Neural progenitor cell (in vitro differentiated cells): ENCODE measurements around the gene RASA2. TPM values are rescaled to one million over a fixed set of nuclear protein-coding genes. Genes with fewer than 3 reads are reported as not detected.

Experiments
- DNase-seq: peaks from one replicate; pipeline ENCODE4 v3.0.0-alpha.2; 2016; ENCODE audit warnings: low spot score
- H2AFZ ChIP-seq: fragments of 200-600 bp; sonication (generic); replicated peaks from 2 replicates; pipeline ENCODE4 v1.6.1; 2016; ENCODE audit warnings: antibody characterized with exemption
- H3F3A ChIP-seq: fragments of 200-600 bp; sonication (generic); 2 replicates; pipeline ENCODE4 v1.6.1; 2016; ENCODE audit warnings: antibody characterized with exemption, low read depth
- H3K27ac ChIP-seq: fragments of 200-600 bp; sonication (generic); 2 replicates; pipeline ENCODE4 v1.5.1; 2016; ENCODE audit warnings: mild to moderate bottlenecking
- H3K27me3 ChIP-seq: fragments of 200-600 bp; sonication (generic); 2 replicates; pipeline ENCODE4 v1.6.1; 2016; ENCODE audit warnings: mild to moderate bottlenecking, moderate library complexity
- H3K36me3 ChIP-seq: fragments of 200-600 bp; sonication (generic); 2 replicates; pipeline ENCODE4 v1.5.1; 2016
- H3K4me1 ChIP-seq: fragments of 200-600 bp; sonication (generic); 2 replicates; pipeline ENCODE4 v1.6.1; 2016; ENCODE audit warnings: mixed run types
- H3K4me2 ChIP-seq: fragments of 200-600 bp; sonication (generic); 2 replicates; pipeline ENCODE4 v1.6.1; 2016
- H3K4me3 ChIP-seq: fragments of 200-600 bp; sonication (generic); 2 replicates; pipeline ENCODE4 v1.5.1; 2016
- H3K79me2 ChIP-seq: fragments of 200-600 bp; sonication (generic); 2 replicates; pipeline ENCODE4 v1.6.1; 2016; ENCODE audit warnings: low read depth
- H3K9ac ChIP-seq: fragments of 200-600 bp; sonication (generic); 2 replicates; pipeline ENCODE4 v1.6.1; 2016
- H3K9me3 ChIP-seq: fragments of 200-600 bp; sonication (generic); 2 replicates; pipeline ENCODE4 v1.5.1; 2016; ENCODE audit warnings: low read depth
- H4K20me1 ChIP-seq: fragments of 200-600 bp; sonication (generic); 2 replicates; pipeline ENCODE4 v1.6.1; 2016; ENCODE audit warnings: low read depth
- H3K27ac Mint-ChIP-seq: 3 replicates; pipeline ENCODE4 v1.8.0; 2021; ENCODE audit warnings: mixed read lengths
- H3K27me3 Mint-ChIP-seq: 2 replicates; pipeline ENCODE4 v1.8.0; 2022; ENCODE audit warnings: low read depth, mild to moderate bottlenecking, inconsistent platforms, moderate library complexity, mixed read lengths; ENCODE audit not compliant: insufficient read depth
- H3K36me3 Mint-ChIP-seq: 3 replicates; pipeline ENCODE4 v1.8.0; 2021; ENCODE audit warnings: mixed read lengths
- H3K4me1 Mint-ChIP-seq: 3 replicates; pipeline ENCODE4 v1.8.0; 2021; ENCODE audit warnings: mixed read lengths
- H3K4me3 Mint-ChIP-seq: 3 replicates; pipeline ENCODE4 v1.8.0; 2021; ENCODE audit warnings: mild to moderate bottlenecking, moderate library complexity, mixed read lengths
- H3K9me3 Mint-ChIP-seq: 3 replicates; pipeline ENCODE4 v1.8.0; 2020; ENCODE audit warnings: mixed read lengths
- CTCF ChIP-seq: fragments of 200-600 bp; sonication (generic); IDR thresholded peaks from 2 replicates; pipeline ENCODE4 v1.5.1; 2017; ENCODE audit warnings: antibody characterized with exemption, mild to moderate bottlenecking
- EZH2 ChIP-seq: fragments of 200-600 bp; sonication (generic); IDR thresholded peaks from 2 replicates; pipeline ENCODE4 v1.6.1; 2017; ENCODE audit warnings: antibody characterized with exemption, mild to moderate bottlenecking, moderate library complexity
- EZH2phosphoT487 ChIP-seq: fragments of 200-600 bp; sonication (generic); IDR thresholded peaks from 2 replicates; pipeline ENCODE4 v1.6.1; 2017; ENCODE audit warnings: antibody characterized with exemption
- total RNA-seq: library from RNA; depleted of rRNA; stranded (reverse); fragments of >200 nt; gene quantifications from 2 replicates; pipeline ENCODE4 v1.2.3, GENCODE V29; 2015; ENCODE audit warnings: low replicate concordance

The RASA2 gene
- total RNA-seq, 1 donor from 2014 or later = 48.4 TPM

GRCh38 chr3:141564241-141564640 lies 77.4 kb downstream of the RASA2 start:
- Mint-ChIP-seq H3K4me1 (no peaks in the 10 kb centered on the region), H3K36me3 (peaks cover 11% of the 10 kb centered on the region), H3K27me3 (no peaks in the 10 kb centered on the region), H3K4me3 (no peak overlapping the region), H3K27ac (no peak overlapping the region), H3K9me3 (no peaks in the 10 kb centered on the region)
- Histone ChIP-seq H3K4me3 (no peak overlapping the region), H3K9ac (no peak overlapping the region), H3K79me2 (no peaks in the 10 kb centered on the region), H4K20me1 (no peaks in the 10 kb centered on the region), H3K4me1 (peaks cover 4% of the 10 kb centered on the region), H3K4me2 (no peak overlapping the region), H3K36me3 (no peaks in the 10 kb centered on the region), H3K9me3 (no peaks in the 10 kb centered on the region), H3K27me3 (no peaks in the 10 kb centered on the region), H3F3A (peaks cover 12% of the 10 kb centered on the region), H3K27ac (no peak overlapping the region), H2AFZ (no peak overlapping the region)
- DNase-seq = no peak
- TF ChIP-seq CTCF (no peak), EZH2phosphoT487 (no peak)

GRCh38 chr3:141570068-141570467 lies 83.2 kb downstream of the RASA2 start:
- Histone ChIP-seq H3K9ac (no peak overlapping the region), H3K4me1 (peaks cover 6% of the 10 kb centered on the region), H3K27me3 (no peaks in the 10 kb centered on the region), H3K9me3 (no peaks in the 10 kb centered on the region), H3K27ac (no peak overlapping the region), H3F3A (no peaks in the 10 kb centered on the region), H3K4me2 (no peak overlapping the region), H4K20me1 (no peaks in the 10 kb centered on the region), H2AFZ (no peak overlapping the region), H3K79me2 (no peaks in the 10 kb centered on the region), H3K4me3 (no peak overlapping the region), H3K36me3 (peaks cover 18% of the 10 kb centered on the region)
- Mint-ChIP-seq H3K9me3 (no peaks in the 10 kb centered on the region), H3K27ac (no peak overlapping the region), H3K36me3 (peaks cover 13% of the 10 kb centered on the region), H3K4me3 (no peak overlapping the region), H3K27me3 (no peaks in the 10 kb centered on the region), H3K4me1 (peaks cover 5% of the 10 kb centered on the region)
- DNase-seq = no peak
- no peak for TF ChIP-seq EZH2phosphoT487
- TF ChIP-seq EZH2 = no peak
- TF ChIP-seq CTCF = no peak

GRCh38 chr3:141575879-141576743 lies 89.3 kb downstream of the RASA2 start:
- no peak overlapping the region for H3K4me2 ChIP-seq

More at GRCh38 chr3:141575879-141576743, 89.3 kb downstream of the RASA2 start:
- Mint-ChIP-seq H3K4me3 (no peak overlapping the region), H3K4me1 (no peaks in the 10 kb centered on the region), H3K27ac (no peak overlapping the region), H3K36me3 (peaks cover 7% of the 10 kb centered on the region), H3K27me3 (no peaks in the 10 kb centered on the region), H3K9me3 (no peaks in the 10 kb centered on the region)
- no peak for DNase-seq
- Histone ChIP-seq H2AFZ (no peak overlapping the region), H3K9ac (no peak overlapping the region), H3F3A (peaks cover 6% of the 10 kb centered on the region), H3K79me2 (no peaks in the 10 kb centered on the region), H3K4me3 (no peak overlapping the region), H3K36me3 (peaks cover 32% of the 10 kb centered on the region), H3K27ac (peak overlapping the region; percentile 18), H4K20me1 (no peaks in the 10 kb centered on the region), H3K9me3 (no peaks in the 10 kb centered on the region), H3K4me1 (no peaks in the 10 kb centered on the region), H3K27me3 (no peaks in the 10 kb centered on the region)
- TF ChIP-seq CTCF (peak; percentile 55), EZH2phosphoT487 (no peak)
